GM12878 (cell line): ENCODE data around the gene WDR86. TPM values are rescaled to one million over a fixed set of nuclear protein-coding genes. Genes with fewer than 3 reads are reported as not detected.

Source experiments
- ATAC-seq: fragments of 200-7000 bp; cut with Tn5 transposase; 3 replicates; pipeline ENCODE4 v1.9.1; 2020; ENCODE audit warnings: mild to moderate bottlenecking, moderate library complexity
- BruUV-seq: library from RNA; stranded (reverse); fragments of 400-500 nt; replicated peaks from 2 replicates; lab custom pipeline; 2021; lab: Mats Ljungman, UMichigan
- CTCF ChIA-PET: fragments of 300-600 bp; sonication (Branson Sonifier 250); formaldehyde crosslinking; extraction: SDS; loops from one replicate; lab custom pipeline; 2021; ENCODE audit warnings: inconsistent platforms; lab: Yijun Ruan, JAX
- POLR2A ChIA-PET: fragments of 350-600 bp; formaldehyde crosslinking; extraction: SDS; loops from one replicate; lab custom pipeline; 2021; ENCODE audit warnings: inconsistent platforms; lab: Charles Lee
- RAD21 ChIA-PET: fragments of 300-600 bp; sonication (Branson Sonifier 250); formaldehyde crosslinking; loops from one replicate; lab custom pipeline; 2023; ENCODE audit warnings: antibody characterized with exemption; ENCODE audit not compliant: unreplicated experiment; lab: Charles Lee
- SMC1A ChIA-PET: fragments of 300-600 bp; sonication (Branson Sonifier 250); formaldehyde crosslinking; loops from one replicate; lab custom pipeline; 2023; ENCODE audit not compliant: unreplicated experiment, uncharacterized antibody; lab: Charles Lee
- DNase-seq: peaks from one replicate; pipeline ENCODE4 v3.0.0-alpha.2; 2011; ENCODE audit warnings: low read depth, low spot score
- FAIRE-seq: peaks from 3 replicates; lab custom pipeline; 2011; peaks lifted over from hg19 to GRCh38; lab: Jason Lieb, UNC
- H2AFZ ChIP-seq: 2 replicates; pipeline ENCODE4 v1.6.0; 2011; ENCODE audit warnings: low read depth, low read length, control low read depth; ENCODE audit not compliant: control insufficient read depth
- H3K27ac ChIP-seq: 2 replicates; pipeline ENCODE4 v1.5.1; 2011; ENCODE audit warnings: control low read depth; ENCODE audit not compliant: control insufficient read depth, insufficient read depth
- H3K27me3 ChIP-seq, 2 experiments: replicated peaks in 1 of 2; 2 replicates each; pipeline versions ENCODE4 v1.6.0 to v1.6.1; 2011; ENCODE audit warnings: low read length in 1 of 2; ENCODE audit not compliant: control insufficient read depth in 2 of 2, insufficient read depth in 2 of 2
- H3K36me3 ChIP-seq, 2 experiments: 2 replicates each; pipeline ENCODE4 v1.5.1; 2011; ENCODE audit warnings: low read length in 1 of 2; ENCODE audit not compliant: control insufficient read depth in 2 of 2, insufficient read depth in 2 of 2
- H3K4me1 ChIP-seq: 2 replicates; pipeline ENCODE4 v1.6.1; 2011; ENCODE audit warnings: mild to moderate bottlenecking, low read length, moderate library complexity, mixed read lengths; ENCODE audit not compliant: control insufficient read depth, insufficient read depth
- H3K4me2 ChIP-seq: 2 replicates; pipeline ENCODE4 v1.6.0; 2011; ENCODE audit warnings: control low read depth; ENCODE audit not compliant: control insufficient read depth, insufficient read depth
- H3K4me3 ChIP-seq: fragments of 200-600 bp; sonication (generic); 2 replicates; pipeline ENCODE4 v1.5.1; 2016
- H3K79me2 ChIP-seq: 2 replicates; pipeline ENCODE4 v1.6.0; 2011; ENCODE audit warnings: low read length; ENCODE audit not compliant: control insufficient read depth, insufficient read depth
- H3K9ac ChIP-seq: 2 replicates; pipeline ENCODE4 v1.8.0; 2011; ENCODE audit warnings: low read length, control low read depth, mixed read lengths; ENCODE audit not compliant: control insufficient read depth, insufficient read depth
- H3K9me3 ChIP-seq: replicated peaks from 3 replicates; pipeline ENCODE4 v1.5.1; 2011; ENCODE audit warnings: mild to moderate bottlenecking, low read length; ENCODE audit not compliant: control insufficient read depth, insufficient read depth
- H4K20me1 ChIP-seq: 2 replicates; pipeline ENCODE4 v1.6.0; 2011; ENCODE audit not compliant: control insufficient read depth, insufficient read depth
- CHD1 ChIP-seq: IDR thresholded peaks from 2 replicates; pipeline ENCODE4 v1.6.1; 2012; ENCODE audit warnings: low read depth, low read length, improper control_type of control experiment
- TCF7 ChIP-seq: IDR thresholded peaks from 2 replicates; pipeline ENCODE4 v1.6.1; 2014; ENCODE audit warnings: antibody characterized with exemption, borderline replicate concordance
- WGBS: methylation state at CpG from one replicate; pipeline ENCODE4 v1.1.6; 2016; ENCODE audit warnings: low lambda C conversion rate; ENCODE audit not compliant: insufficient replicate concordance, insufficient coverage; ENCODE audit errors: missing lambda C conversion rate; 5-methylcytosine and 5-hydroxymethylcytosine counted together
- in situ Hi-C: fragments of 300-500 bp; cut with MboI; formaldehyde crosslinking; loops from 9 replicates; pipeline ENCODE4 v1.14.3; 2018; ENCODE audit warnings: mixed read lengths
- intact Hi-C: fragments of 100-400 bp; cut with micrococcal nuclease; formaldehyde crosslinking; loops from one replicate; pipeline ENCODE4 v1.14.2; 2022; ENCODE audit not compliant: unreplicated experiment
- polyA plus RNA-seq, 11 experiments: library from polyadenylated mRNA; depleted of rRNA in 4 of 11; unstranded in 6 of 11; stranded (reverse) in 5 of 11; fragments of >200 nt; fragmentation: Nextera tagmentation in 4 of 11; fragmentation: Illumina TruSeq in 1 of 11; extraction: Ambion mirVana in 4 of 11; extraction: Trizol in 1 of 11; gene quantifications; 1 replicate in 1 of 11; 2 replicates in 10 of 11; pipeline versions ENCODE4 v1.2.1 to v1.2.3, GENCODE V29; 2011 to 2016; ENCODE audit warnings: inconsistent platforms in 2 of 11, missing spikeins in 2 of 11, low read depth in 1 of 11
- total RNA-seq, 4 experiments: library from RNA; depleted of rRNA in 3 of 4; stranded (reverse); fragments of >200 nt in 3 of 4; fragmentation: Illumina TruSeq in 1 of 4; extraction: Trizol in 1 of 4; gene quantifications; 2 replicates each; pipeline versions ENCODE4 v1.2.1 to v1.2.3, GENCODE V29; 2013 to 2021
- TF ChIP-seq, protein P1 (sequence below): fragments of 150-350 bp; IDR thresholded peaks from 2 replicates; pipeline ENCODE4 v1.6.1; 2016; ENCODE audit warnings: low read depth, low read length

Gene WDR86
- total and polyA plus RNA-seq, 10 of the 15 experiments (the other 5 are each of a cell fraction or from before 2014, with no cell fraction given), result 0.05 to 0.19 (median 0.15) TPM; not detected in 7

DNA sequence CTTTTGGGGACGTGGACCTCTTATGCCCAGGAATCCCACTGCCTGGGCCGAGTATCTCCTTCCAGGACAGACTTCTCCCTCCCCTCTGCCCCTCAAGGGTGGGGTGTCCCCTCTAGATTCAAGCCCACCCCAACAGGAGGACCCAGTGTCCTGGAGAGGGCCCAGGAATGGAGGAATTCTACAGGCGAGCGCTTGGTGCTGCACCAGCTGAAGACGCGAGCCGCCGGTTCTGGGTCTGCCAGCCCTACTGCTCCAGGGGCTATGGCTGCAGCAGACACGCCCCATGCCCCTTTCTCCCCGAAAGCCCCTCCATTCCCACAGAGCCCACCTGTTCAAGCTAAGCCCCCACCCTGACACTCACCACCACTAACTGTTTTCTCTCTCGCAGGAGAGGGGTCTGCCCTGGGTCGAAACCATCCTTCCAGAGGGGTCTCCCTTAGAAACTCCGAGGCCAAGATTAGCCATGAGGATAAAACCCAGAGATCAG, 21.5 kb upstream of the WDR86 start:
- no peaks in the 10 kb centered on the region for H4K20me1 ChIP-seq
- ChIA-PET SMC1A (no interaction called here), CTCF (no interaction called here), POLR2A (no interaction called here), RAD21 (no interaction called here)
- intact Hi-C loops, result no loop called here
- no peak overlapping the region for H2AFZ ChIP-seq
- ATAC-seq, result no peak
- no peak for DNase-seq
- no peak for FAIRE-seq
- no peak overlapping the region for H3K4me3 ChIP-seq
- H3K4me2 ChIP-seq, result no peak overlapping the region
- in situ Hi-C loops, result no loop called here
- no peak for TF ChIP-seq CHD1
- H3K79me2 ChIP-seq, result no peaks in the 10 kb centered on the region
- no peak overlapping the region for H3K9ac ChIP-seq
- WGBS, result 80% methylated on average over 12 of the region's 13 CpGs
- no peaks in the 10 kb centered on the region for H3K9me3 ChIP-seq
- H3K36me3 ChIP-seq, result no peaks in the 10 kb centered on the region
- H3K4me1 ChIP-seq, result peaks cover 22% of the 10 kb centered on the region
- no TSS peak for BruUV-seq
- no peaks in the 10 kb centered on the region; a peak in 1 of 4 replicates for H3K27me3 ChIP-seq
- H3K27ac ChIP-seq, result no peak overlapping the region

GRCh38 chr7:151430391-151431205, 20.8 kb upstream of the WDR86 start:
- FAIRE-seq (no peak), DNase-seq (no peak)
- no peak overlapping the region for H3K27ac ChIP-seq
- no peak overlapping the region for H2AFZ ChIP-seq
- H3K79me2 ChIP-seq, result no peaks in the 10 kb centered on the region
- H3K36me3 ChIP-seq, result no peaks in the 10 kb centered on the region
- CTCF ChIA-PET, result interaction anchor here (1.0 kb wide), 2 partner anchors 17 to 115 kb away, joined by 3 to 4 read pairs; no protein-coding TSS in a partner anchor
- intact Hi-C loops, result no loop called here
- no peaks in the 10 kb centered on the region for H3K9me3 ChIP-seq
- H3K9ac ChIP-seq, result no peak overlapping the region
- H3K27me3 ChIP-seq, result no peaks in the 10 kb centered on the region; a peak in 1 of 4 replicates
- TF ChIP-seq TCF7, result no peak
- TF ChIP-seq, protein P1, sequence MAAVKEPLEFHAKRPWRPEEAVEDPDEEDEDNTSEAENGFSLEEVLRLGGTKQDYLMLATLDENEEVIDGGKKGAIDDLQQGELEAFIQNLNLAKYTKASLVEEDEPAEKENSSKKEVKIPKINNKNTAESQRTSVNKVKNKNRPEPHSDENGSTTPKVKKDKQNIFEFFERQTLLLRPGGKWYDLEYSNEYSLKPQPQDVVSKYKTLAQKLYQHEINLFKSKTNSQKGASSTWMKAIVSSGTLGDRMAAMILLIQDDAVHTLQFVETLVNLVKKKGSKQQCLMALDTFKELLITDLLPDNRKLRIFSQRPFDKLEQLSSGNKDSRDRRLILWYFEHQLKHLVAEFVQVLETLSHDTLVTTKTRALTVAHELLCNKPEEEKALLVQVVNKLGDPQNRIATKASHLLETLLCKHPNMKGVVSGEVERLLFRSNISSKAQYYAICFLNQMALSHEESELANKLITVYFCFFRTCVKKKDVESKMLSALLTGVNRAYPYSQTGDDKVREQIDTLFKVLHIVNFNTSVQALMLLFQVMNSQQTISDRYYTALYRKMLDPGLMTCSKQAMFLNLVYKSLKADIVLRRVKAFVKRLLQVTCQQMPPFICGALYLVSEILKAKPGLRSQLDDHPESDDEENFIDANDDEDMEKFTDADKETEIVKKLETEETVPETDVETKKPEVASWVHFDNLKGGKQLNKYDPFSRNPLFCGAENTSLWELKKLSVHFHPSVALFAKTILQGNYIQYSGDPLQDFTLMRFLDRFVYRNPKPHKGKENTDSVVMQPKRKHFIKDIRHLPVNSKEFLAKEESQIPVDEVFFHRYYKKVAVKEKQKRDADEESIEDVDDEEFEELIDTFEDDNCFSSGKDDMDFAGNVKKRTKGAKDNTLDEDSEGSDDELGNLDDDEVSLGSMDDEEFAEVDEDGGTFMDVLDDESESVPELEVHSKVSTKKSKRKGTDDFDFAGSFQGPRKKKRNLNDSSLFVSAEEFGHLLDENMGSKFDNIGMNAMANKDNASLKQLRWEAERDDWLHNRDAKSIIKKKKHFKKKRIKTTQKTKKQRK, result no peak
- TF ChIP-seq, all 136 proteins: peak for 0
- ChIA-PET RAD21 (no interaction called here), SMC1A (no interaction called here), POLR2A (no interaction called here)
- Histone ChIP-seq H3K4me3 (no peak overlapping the region), H4K20me1 (no peaks in the 10 kb centered on the region), H3K4me1 (peaks cover 22% of the 10 kb centered on the region), H3K4me2 (no peak overlapping the region)
- ATAC-seq, result no peak
- no TSS peak for BruUV-seq
- in situ Hi-C loops, result no loop called here
- WGBS, result 70% methylated on average over 16 of the region's 16 CpGs
